ENCODE results near the gene BNIPL. TPM values are rescaled to one million over a fixed set of nuclear protein-coding genes. Genes with fewer than 3 reads are reported as not detected.

The BNIPL gene
- total and polyA plus RNA-seq, 2 donors: 0.52 to 6.2 TPM

- H3K27me3 ChIP-seq (ENCODE audit: control insufficient read depth in 2 of 2, insufficient read depth in 1 of 2, low read length in 1 of 2): peaks cover 0 to 5% of the 10 kb centered on the region in 2 donors
- no peak overlapping the region for H3K27ac ChIP-seq (ENCODE audit: low read depth in 1 of 2, low read length in 1 of 2)
- WGBS: 96% methylated on average over 5 of the region's 5 CpGs
- DNase-seq (ENCODE audit: low read depth in 6 of 9, low spot score in 9 of 9): no peak
- H3K4me1 ChIP-seq (ENCODE audit: control insufficient read depth in 2 of 2, insufficient read depth in 2 of 2, low read length in 2 of 2): peaks cover 7 to 14% of the 10 kb centered on the region in 2 donors
- no peak overlapping the region for H3K4me3 ChIP-seq (ENCODE audit: low read length in 2 of 2)
- no peaks in the 10 kb centered on the region for H3K9me3 ChIP-seq (ENCODE audit: control insufficient read depth in 2 of 2, insufficient read depth in 1 of 2, low read length in 1 of 2)
- peaks cover 28 to 43% of the 10 kb centered on the region in 2 donors for H3K36me3 ChIP-seq (ENCODE audit: control insufficient read depth in 2 of 2, insufficient read depth in 2 of 2, low read length in 1 of 2)
These were observed 13.1 kb downstream of the BNIPL start for GRCh38 chr1:151049458-151049857.

GRCh38 chr1:151050051-151050688 is 13.8 kb downstream of the BNIPL start:
- 98% methylated on average over 2 of the region's 2 CpGs for WGBS
- Histone ChIP-seq H3K27me3 (ENCODE audit: control insufficient read depth in 2 of 2, insufficient read depth in 1 of 2, low read length in 1 of 2) (peaks cover 0 to 5% of the 10 kb centered on the region in 2 donors), H3K27ac (ENCODE audit: low read depth in 1 of 2, low read length in 1 of 2) (no peak overlapping the region), H3K4me3 (ENCODE audit: low read length in 2 of 2) (no peak overlapping the region), H3K9me3 (ENCODE audit: control insufficient read depth in 2 of 2, insufficient read depth in 1 of 2, low read length in 1 of 2) (no peaks in the 10 kb centered on the region), H3K36me3 (ENCODE audit: control insufficient read depth in 2 of 2, insufficient read depth in 2 of 2, low read length in 1 of 2) (peaks cover 35 to 50% of the 10 kb centered on the region in 2 donors), H3K4me1 (ENCODE audit: control insufficient read depth in 2 of 2, insufficient read depth in 2 of 2, low read length in 2 of 2) (peaks cover 7 to 16% of the 10 kb centered on the region in 2 donors)
- no peak for DNase-seq (ENCODE audit: low read depth in 6 of 9, low spot score in 9 of 9)

- 93% methylated on average over 2 of the region's 2 CpGs for WGBS
- peaks cover 44 to 63% of the 10 kb centered on the region in 2 donors for H3K36me3 ChIP-seq (ENCODE audit: control insufficient read depth in 2 of 2, insufficient read depth in 2 of 2, low read length in 1 of 2)
These were observed 15.1 kb downstream of the BNIPL start for GRCh38 chr1:151051356-151052009.

GRCh38 chr1:151054971-151055547 is 18.7 kb downstream of the BNIPL start:
- WGBS: 96% methylated on average over 4 of the region's 4 CpGs
- peak overlapping the region in 1 of 2 donors; percentile 86 for H3K27ac ChIP-seq (ENCODE audit: low read depth in 1 of 2, low read length in 1 of 2)
- H3K4me3 ChIP-seq (ENCODE audit: low read length in 2 of 2): no peak overlapping the region
- DNase-seq (ENCODE audit: low read depth in 6 of 9, low spot score in 9 of 9): no peak
- H3K27me3 ChIP-seq (ENCODE audit: control insufficient read depth in 2 of 2, insufficient read depth in 1 of 2, low read length in 1 of 2): no peaks in the 10 kb centered on the region
- peaks cover 44 to 62% of the 10 kb centered on the region in 2 donors for H3K36me3 ChIP-seq (ENCODE audit: control insufficient read depth in 2 of 2, insufficient read depth in 2 of 2, low read length in 1 of 2)
- no peaks in the 10 kb centered on the region for H3K9me3 ChIP-seq (ENCODE audit: control insufficient read depth in 2 of 2, insufficient read depth in 1 of 2, low read length in 1 of 2)
- peaks cover 18 to 42% of the 10 kb centered on the region in 2 donors for H3K4me1 ChIP-seq (ENCODE audit: control insufficient read depth in 2 of 2, insufficient read depth in 2 of 2, low read length in 2 of 2)

More at GRCh38 chr1:151051356-151052009, 15.1 kb downstream of the BNIPL start:
- Histone ChIP-seq H3K9me3 (ENCODE audit: control insufficient read depth in 2 of 2, insufficient read depth in 1 of 2, low read length in 1 of 2) (no peaks in the 10 kb centered on the region), H3K4me1 (ENCODE audit: control insufficient read depth in 2 of 2, insufficient read depth in 2 of 2, low read length in 2 of 2) (peaks cover 16 to 30% of the 10 kb centered on the region in 2 donors), H3K4me3 (ENCODE audit: low read length in 2 of 2) (no peak overlapping the region), H3K27me3 (ENCODE audit: control insufficient read depth in 2 of 2, insufficient read depth in 1 of 2, low read length in 1 of 2) (peaks cover 0 to 5% of the 10 kb centered on the region in 2 donors), H3K27ac (ENCODE audit: low read depth in 1 of 2, low read length in 1 of 2) (no peak overlapping the region)
- DNase-seq (ENCODE audit: low read depth in 6 of 9, low spot score in 9 of 9): no peak

GRCh38 chr1:151055581-151055980 is 19.2 kb downstream of the BNIPL start:
- WGBS: 44% methylated on average over 2 of the region's 2 CpGs
- Histone ChIP-seq H3K27ac (ENCODE audit: low read depth in 1 of 2, low read length in 1 of 2) (peak overlapping the region; percentile 69 to 86), H3K27me3 (ENCODE audit: control insufficient read depth in 2 of 2, insufficient read depth in 1 of 2, low read length in 1 of 2) (no peaks in the 10 kb centered on the region), H3K36me3 (ENCODE audit: control insufficient read depth in 2 of 2, insufficient read depth in 2 of 2, low read length in 1 of 2) (peaks cover 44 to 59% of the 10 kb centered on the region in 2 donors), H3K9me3 (ENCODE audit: control insufficient read depth in 2 of 2, insufficient read depth in 1 of 2, low read length in 1 of 2) (no peaks in the 10 kb centered on the region), H3K4me3 (ENCODE audit: low read length in 2 of 2) (peak overlapping the region; percentile 13 to 38), H3K4me1 (ENCODE audit: control insufficient read depth in 2 of 2, insufficient read depth in 2 of 2, low read length in 2 of 2) (peaks cover 18 to 45% of the 10 kb centered on the region in 2 donors)
- no peak for DNase-seq (ENCODE audit: low read depth in 6 of 9, low spot score in 9 of 9)

GRCh38 chr1:151056149-151056548 is 19.8 kb downstream of the BNIPL start:
- no peaks in the 10 kb centered on the region for H3K9me3 ChIP-seq (ENCODE audit: control insufficient read depth in 2 of 2, insufficient read depth in 1 of 2, low read length in 1 of 2)
- peak overlapping the region; percentile 69 to 86 for H3K27ac ChIP-seq (ENCODE audit: low read depth in 1 of 2, low read length in 1 of 2)
- 23% methylated on average over 2 of the region's 2 CpGs for WGBS
- peak in 4 of 9 donors; percentile 18 to 74 (median 35) for DNase-seq (ENCODE audit: low read depth in 6 of 9, low spot score in 9 of 9)
- H3K4me1 ChIP-seq (ENCODE audit: control insufficient read depth in 2 of 2, insufficient read depth in 2 of 2, low read length in 2 of 2): peaks cover 18 to 48% of the 10 kb centered on the region in 2 donors
- H3K36me3 ChIP-seq (ENCODE audit: control insufficient read depth in 2 of 2, insufficient read depth in 2 of 2, low read length in 1 of 2): peaks cover 44 to 55% of the 10 kb centered on the region in 2 donors
- H3K27me3 ChIP-seq (ENCODE audit: control insufficient read depth in 2 of 2, insufficient read depth in 1 of 2, low read length in 1 of 2): no peaks in the 10 kb centered on the region
- peak overlapping the region; percentile 13 to 38 for H3K4me3 ChIP-seq (ENCODE audit: low read length in 2 of 2)

GRCh38 chr1:151058692-151059091 is 22.3 kb downstream of the BNIPL start:
- H3K9me3 ChIP-seq (ENCODE audit: control insufficient read depth in 2 of 2, insufficient read depth in 1 of 2, low read length in 1 of 2): no peaks in the 10 kb centered on the region
- H3K27ac ChIP-seq (ENCODE audit: low read depth in 1 of 2, low read length in 1 of 2): peak overlapping the region; percentile 95 to 98
- peaks cover 18 to 49% of the 10 kb centered on the region in 2 donors for H3K4me1 ChIP-seq (ENCODE audit: control insufficient read depth in 2 of 2, insufficient read depth in 2 of 2, low read length in 2 of 2)
- no peaks in the 10 kb centered on the region for H3K27me3 ChIP-seq (ENCODE audit: control insufficient read depth in 2 of 2, insufficient read depth in 1 of 2, low read length in 1 of 2)
- DNase-seq (ENCODE audit: low read depth in 6 of 9, low spot score in 9 of 9): peak in 4 of 9 donors; percentile 16 to 49 (median 20)
- WGBS: 4% methylated on average over 10 of the region's 10 CpGs
- peak overlapping the region; percentile 80 to 88 for H3K4me3 ChIP-seq (ENCODE audit: low read length in 2 of 2)
- H3K36me3 ChIP-seq (ENCODE audit: control insufficient read depth in 2 of 2, insufficient read depth in 2 of 2, low read length in 1 of 2): peaks cover 23 to 32% of the 10 kb centered on the region in 2 donors

- Histone ChIP-seq H3K27ac (ENCODE audit: low read depth in 1 of 2, low read length in 1 of 2) (peak within 1 kb of the TSS; percentile 95 to 98), H3K36me3 (ENCODE audit: control insufficient read depth in 2 of 2, insufficient read depth in 2 of 2, low read length in 1 of 2) (peaks cover 17 to 30% of the 10 kb centered on the region in 2 donors), H3K4me1 (ENCODE audit: control insufficient read depth in 2 of 2, insufficient read depth in 2 of 2, low read length in 2 of 2) (peaks cover 18 to 49% of the 10 kb centered on the region in 2 donors), H3K27me3 (ENCODE audit: control insufficient read depth in 2 of 2, insufficient read depth in 1 of 2, low read length in 1 of 2) (no peaks in the 10 kb centered on the region), H3K9me3 (ENCODE audit: control insufficient read depth in 2 of 2, insufficient read depth in 1 of 2, low read length in 1 of 2) (no peaks in the 10 kb centered on the region), H3K4me3 (ENCODE audit: low read length in 2 of 2) (peak within 1 kb of the TSS; percentile 80 to 88)
- peak in 8 of 9 donors; percentile 56 to 92 (median 79) for DNase-seq (ENCODE audit: low read depth in 6 of 9, low spot score in 9 of 9)
- under 1% methylated on average over 58 of the region's 58 CpGs for WGBS
These were observed 23.0 kb downstream of the BNIPL start, which contains the start of gene CDC42SE1 for GRCh38 chr1:151059109-151060006. Gene CDC42SE1, minus strand, starts transcription at chr1:151059622. Its CDS starts 3,892 bp downstream, at chr1:151055730.
